PC-9 (cell line): Measurements from ENCODE around the gene ZCCHC12. TPM values are rescaled to one million over a fixed set of nuclear protein-coding genes. Genes with fewer than 3 reads are reported as not detected.
"Not testable (repeated sequence)": the region's sequence is repeated elsewhere in the genome, so short reads cannot be mapped to it uniquely, and the experiment has no call there.

Experiments
- BruUV-seq: library from RNA; stranded (reverse); fragments of 400-500 nt; replicated peaks from 2 replicates; lab custom pipeline; 2021; lab: Mats Ljungman, UMichigan
- CTCF ChIA-PET: fragments of 300-600 bp; sonication (Branson Sonifier 250); formaldehyde crosslinking; loops from one replicate; lab custom pipeline; 2022; ENCODE audit warnings: antibody characterized with exemption; lab: Charles Lee
- POLR2A ChIA-PET: fragments of 300-600 bp; sonication (Branson Sonifier 250); formaldehyde crosslinking; loops from one replicate; lab custom pipeline; 2022; ENCODE audit warnings: antibody characterized with exemption; ENCODE audit not compliant: unreplicated experiment; lab: Charles Lee
- DNase-seq, 2 experiments: peaks; one replicate each; pipeline versions ENCODE4 v3.0.0 to v3.0.0-alpha.2; 2015 to 2022; ENCODE audit warnings: mixed read lengths in 1 of 2
- H2AFZ ChIP-seq: fragments of 200-600 bp; sonication (generic); 2 replicates; pipeline ENCODE4 v1.8.1; 2017; ENCODE audit warnings: antibody characterized with exemption
- H3F3A ChIP-seq: fragments of 200-600 bp; sonication (generic); 2 replicates; pipeline ENCODE4 v1.8.1; 2017; ENCODE audit warnings: antibody characterized with exemption, mild to moderate bottlenecking, low read depth; ENCODE audit not compliant: insufficient read depth
- H3K27ac ChIP-seq: fragments of 200-600 bp; sonication (generic); 2 replicates; pipeline ENCODE4 v1.6.1; 2016; ENCODE audit warnings: mixed run types
- H3K27me3 ChIP-seq: fragments of 200-600 bp; sonication (generic); 2 replicates; pipeline ENCODE4 v1.6.1; 2016; ENCODE audit warnings: low read depth, mixed run types; ENCODE audit not compliant: insufficient read depth
- H3K36me3 ChIP-seq: fragments of 200-600 bp; sonication (generic); 2 replicates; pipeline ENCODE4 v1.6.1; 2016; ENCODE audit warnings: low read depth, mixed run types
- H3K4me1 ChIP-seq: fragments of 200-600 bp; sonication (generic); replicated peaks from 2 replicates; pipeline ENCODE4 v1.6.1; 2016; ENCODE audit warnings: mixed run types; ENCODE audit not compliant: insufficient read depth
- H3K4me2 ChIP-seq: fragments of 200-600 bp; sonication (generic); 2 replicates; pipeline ENCODE4 v1.6.1; 2017; ENCODE audit warnings: mixed run types
- H3K4me3 ChIP-seq: fragments of 200-600 bp; sonication (generic); 2 replicates; pipeline ENCODE4 v1.6.1; 2016; ENCODE audit warnings: mixed run types
- H3K79me2 ChIP-seq: fragments of 200-600 bp; sonication (generic); 2 replicates; pipeline ENCODE4 v1.6.1; 2017; ENCODE audit warnings: low read depth, mixed run types
- H3K9me2 ChIP-seq: fragments of 200-600 bp; sonication (generic); 2 replicates; pipeline ENCODE4 v1.8.1; 2017; ENCODE audit warnings: mild to moderate bottlenecking; ENCODE audit not compliant: insufficient read depth
- H3K9me3 ChIP-seq: fragments of 200-600 bp; sonication (generic); 2 replicates; pipeline ENCODE4 v1.8.1; 2016; ENCODE audit warnings: low read depth; ENCODE audit not compliant: insufficient read depth
- H4K20me1 ChIP-seq: fragments of 200-600 bp; sonication (generic); 2 replicates; pipeline ENCODE4 v1.8.1; 2017; ENCODE audit not compliant: insufficient read depth
- EZH2 ChIP-seq: fragments of 200-600 bp; sonication (generic); IDR thresholded peaks from 2 replicates; pipeline ENCODE4 v1.8.0; 2017; ENCODE audit warnings: antibody characterized with exemption, low read depth
- intact Hi-C: fragments of 100-400 bp; cut with micrococcal nuclease; formaldehyde crosslinking; loops from one replicate; pipeline ENCODE4 v1.10.0; 2022; ENCODE audit not compliant: unreplicated experiment
- total RNA-seq: library from RNA; stranded (reverse); gene quantifications from 2 replicates; pipeline ENCODE4 v1.2.3, GENCODE V29; 2021
- TF ChIP-seq, protein P1 (sequence below): fragments of 200-600 bp; sonication (generic); conservative IDR thresholded peaks from 2 replicates; pipeline ENCODE4 v1.6.1; 2017; ENCODE audit warnings: mixed run types, antibody characterized with exemption, mild to moderate bottlenecking, moderate library complexity

ZCCHC12 gene
- total RNA-seq, 1 experiment from 2014 or later: not detected

DNA sequence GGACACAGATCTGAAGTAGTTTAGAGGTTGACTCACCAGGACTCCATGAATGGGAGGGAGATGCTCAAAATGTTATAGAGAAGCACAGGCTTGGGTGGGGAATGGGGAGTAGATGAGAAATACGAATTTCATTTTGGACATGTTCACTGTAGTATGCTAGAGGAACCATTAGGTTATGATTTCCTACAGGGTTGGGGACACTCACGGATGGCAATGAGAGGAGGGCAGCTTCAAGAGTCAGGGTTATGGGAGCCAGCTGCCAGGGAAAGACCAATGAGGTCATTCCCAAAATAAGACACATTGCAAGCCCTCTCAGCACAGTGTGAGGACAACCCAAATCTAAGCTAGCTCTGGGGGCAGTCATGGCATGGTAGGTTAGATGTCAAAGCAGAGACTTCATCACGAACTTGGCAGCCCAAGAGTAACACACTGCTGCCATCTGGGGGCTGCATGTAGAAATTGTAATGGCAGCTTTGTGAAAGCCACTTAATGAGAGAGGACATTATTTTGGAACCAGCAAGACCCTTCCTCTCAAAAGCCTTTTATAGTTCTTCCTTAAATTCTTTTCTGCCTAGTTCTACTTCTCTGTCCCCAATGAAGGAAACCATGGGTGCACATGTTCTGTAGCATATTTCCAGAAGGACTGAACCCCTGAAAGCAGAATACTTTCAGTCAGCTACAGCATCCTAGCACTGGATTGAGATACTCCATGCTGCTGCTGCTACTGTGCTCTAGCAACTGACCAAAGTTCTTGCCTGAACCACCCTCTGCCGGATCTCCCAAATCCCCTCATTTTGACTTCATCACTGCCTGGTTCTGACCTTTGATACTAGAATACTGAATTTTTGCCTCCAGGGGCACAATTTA, 16.2 kb upstream of the ZCCHC12 start:
- H3K9me3 ChIP-seq: no peaks in the 10 kb centered on the region
- peak; percentile 44 to 53 for DNase-seq
- no peaks in the 10 kb centered on the region for H3K79me2 ChIP-seq
- no TSS peak for BruUV-seq
- TF ChIP-seq, protein P1, sequence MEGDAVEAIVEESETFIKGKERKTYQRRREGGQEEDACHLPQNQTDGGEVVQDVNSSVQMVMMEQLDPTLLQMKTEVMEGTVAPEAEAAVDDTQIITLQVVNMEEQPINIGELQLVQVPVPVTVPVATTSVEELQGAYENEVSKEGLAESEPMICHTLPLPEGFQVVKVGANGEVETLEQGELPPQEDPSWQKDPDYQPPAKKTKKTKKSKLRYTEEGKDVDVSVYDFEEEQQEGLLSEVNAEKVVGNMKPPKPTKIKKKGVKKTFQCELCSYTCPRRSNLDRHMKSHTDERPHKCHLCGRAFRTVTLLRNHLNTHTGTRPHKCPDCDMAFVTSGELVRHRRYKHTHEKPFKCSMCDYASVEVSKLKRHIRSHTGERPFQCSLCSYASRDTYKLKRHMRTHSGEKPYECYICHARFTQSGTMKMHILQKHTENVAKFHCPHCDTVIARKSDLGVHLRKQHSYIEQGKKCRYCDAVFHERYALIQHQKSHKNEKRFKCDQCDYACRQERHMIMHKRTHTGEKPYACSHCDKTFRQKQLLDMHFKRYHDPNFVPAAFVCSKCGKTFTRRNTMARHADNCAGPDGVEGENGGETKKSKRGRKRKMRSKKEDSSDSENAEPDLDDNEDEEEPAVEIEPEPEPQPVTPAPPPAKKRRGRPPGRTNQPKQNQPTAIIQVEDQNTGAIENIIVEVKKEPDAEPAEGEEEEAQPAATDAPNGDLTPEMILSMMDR: peak; percentile 88
- TF ChIP-seq EZH2: no peak
- CTCF ChIA-PET: interaction anchor here (0.5 to 0.6 kb wide), 2 partner anchors 163 to 259 kb away, joined by 3 to 4 read pairs; no protein-coding TSS in a partner anchor
- H3K4me1 ChIP-seq: no peaks in the 10 kb centered on the region
- H4K20me1 ChIP-seq: no peaks in the 10 kb centered on the region
- H3K36me3 ChIP-seq: no peaks in the 10 kb centered on the region
- no peak overlapping the region for H3K4me2 ChIP-seq
- intact Hi-C loops: loop anchor here (1.0 to 5.0 kb wide), 4 partner anchors 163 to 350 kb away; no protein-coding TSS in a partner anchor
- H3K4me3 ChIP-seq: no peak overlapping the region
- no peak overlapping the region for H2AFZ ChIP-seq
- H3F3A ChIP-seq: no peaks in the 10 kb centered on the region
- POLR2A ChIA-PET: no interaction called here
- H3K9me2 ChIP-seq: no peaks in the 10 kb centered on the region
- no peak overlapping the region for H3K27ac ChIP-seq
- H3K27me3 ChIP-seq: no peaks in the 10 kb centered on the region

DNA sequence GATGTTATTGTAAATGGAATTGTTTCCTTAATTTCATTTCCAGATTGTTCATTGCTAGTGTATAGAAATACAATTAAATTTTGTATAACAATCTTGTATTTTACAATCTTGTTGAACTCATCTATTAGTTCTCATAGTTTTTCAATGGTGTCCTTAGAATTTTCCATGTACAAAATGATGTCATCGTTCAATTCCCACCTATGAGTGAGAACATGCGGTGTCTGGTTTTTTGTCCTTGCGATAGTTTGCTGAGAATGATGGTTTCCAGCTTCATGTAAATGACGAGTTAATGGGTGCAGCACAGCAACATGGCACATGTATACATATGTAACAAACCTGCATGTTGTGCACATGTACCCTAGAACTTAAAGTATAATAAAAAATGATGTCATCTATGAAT, 6.4 kb upstream of the ZCCHC12 start:
- H3K4me2 ChIP-seq, H3K4me1 ChIP-seq, POLR2A ChIA-PET, intact Hi-C loops, H3K9me3 ChIP-seq, BruUV-seq, H3K9me2 ChIP-seq, H2AFZ ChIP-seq, H3F3A ChIP-seq, H3K79me2 ChIP-seq, DNase-seq, H3K36me3 ChIP-seq, H3K27me3 ChIP-seq, CTCF ChIA-PET, H4K20me1 ChIP-seq, H3K27ac ChIP-seq, H3K4me3 ChIP-seq: not testable (repeated sequence)

DNA sequence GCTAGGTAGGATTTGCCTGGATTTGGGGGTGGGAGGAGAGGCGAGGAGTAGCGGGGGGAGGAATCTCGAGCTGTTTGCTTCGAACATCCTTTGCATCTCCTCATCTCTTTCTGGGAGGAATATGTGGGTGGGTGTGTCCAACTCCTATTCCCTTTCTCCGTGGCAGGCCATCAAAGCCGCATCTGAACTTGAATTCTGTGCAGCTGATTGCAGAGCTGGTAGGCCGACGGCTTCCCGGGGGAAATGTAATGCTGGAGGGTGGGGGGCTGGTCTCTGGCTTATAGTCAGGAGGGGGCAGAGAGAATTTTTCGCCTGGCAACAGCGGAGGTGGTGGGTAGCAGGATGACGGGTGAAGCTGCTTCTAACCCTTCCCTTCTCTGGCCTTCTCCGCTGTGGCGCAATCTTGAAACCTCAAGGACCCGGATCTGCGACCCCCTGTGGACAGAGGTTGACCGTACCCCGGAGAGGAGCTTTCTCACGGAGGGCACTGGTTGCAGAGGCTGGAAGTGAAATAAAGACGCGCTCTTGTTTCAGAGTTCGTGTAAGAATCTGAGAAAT, 628 bp downstream of the ZCCHC12 start:
- POLR2A ChIA-PET: no interaction called here
- CTCF ChIA-PET: interaction anchor here (0.6 to 1.1 kb wide), 2 partner anchors 11 to 225 kb away, joined by 3 read pairs; no protein-coding TSS in a partner anchor
- Histone ChIP-seq H3K27me3 (peaks cover 30% of the 10 kb centered on the region), H3K4me3 (peak overlapping the region; percentile 44; the same call in 1 of the 2 replicates), H3K4me2 (peak overlapping the region; percentile 77), H3K9me3 (no peaks in the 10 kb centered on the region), H3K36me3 (no peaks in the 10 kb centered on the region), H3K9me2 (no peaks in the 10 kb centered on the region), H4K20me1 (no peaks in the 10 kb centered on the region), H3K4me1 (no peaks in the 10 kb centered on the region), H2AFZ (no peak overlapping the region), H3K79me2 (no peaks in the 10 kb centered on the region), H3F3A (no peaks in the 10 kb centered on the region), H3K27ac (no peak overlapping the region)
- DNase-seq: no peak
- BruUV-seq: no TSS peak
- TF ChIP-seq, protein P1: no peak
- TF ChIP-seq EZH2: no peak
- intact Hi-C loops: no loop called here
